ENCODE results near the gene GPX7. TPM values are rescaled to one million over a fixed set of nuclear protein-coding genes. Genes with fewer than 3 reads are reported as not detected.

Gene GPX7
- total and polyA plus RNA-seq, 2 of the 4 experiments (the other 2 are of a cell fraction) = 3.4 to 3.8 TPM

- CTCF ChIA-PET = no interaction called here
Observed at GRCh38 chr1:52558941-52559340, 43.2 kb upstream of the GPX7 start.

More at GRCh38 chr1:52558941-52559340, 43.2 kb upstream of the GPX7 start:
- Histone ChIP-seq H3K27me3 (ENCODE audit: control insufficient read depth, insufficient read depth, low read length) (no peaks in the 10 kb centered on the region), H3K9me3 (ENCODE audit: control insufficient read depth, insufficient read depth, low read length) (no peaks in the 10 kb centered on the region), H2BK15ac (ENCODE audit: low read depth, low read length) (no peak overlapping the region), H4K8ac (ENCODE audit: low read depth in 2 of 2, low read length in 2 of 2) (no peak overlapping the region), H3K36me3 (ENCODE audit: control insufficient read depth, insufficient read depth, low read length) (no peaks in the 10 kb centered on the region), H2BK5ac (ENCODE audit: low read depth, low read length, poor library complexity, severe bottlenecking) (no peak overlapping the region), H3K27ac (ENCODE audit: insufficient read depth, low read length) (no peak overlapping the region), H3K14ac (replicated peaks; ENCODE audit: low read depth, low read length) (no peak overlapping the region), H2BK120ac (ENCODE audit: low read depth, low read length) (no peak overlapping the region), H3K4me1 (ENCODE audit: control insufficient read depth, insufficient read depth, low read length) (peaks cover 2% of the 10 kb centered on the region; the same call in 1 of the 2 replicates), H3K4me3 (ENCODE audit: insufficient read depth, low read depth, low read length) (no peak overlapping the region), H3K9me1 (ENCODE audit: insufficient read depth, low read length) (no peaks in the 10 kb centered on the region), H2BK20ac (ENCODE audit: low read depth, low read length) (no peak overlapping the region), H3K56ac (ENCODE audit: extremely low read depth, insufficient read depth, low read length) (no peak overlapping the region), H3K9ac (ENCODE audit: low read depth, low read length) (no peak overlapping the region), H4K20me1 (ENCODE audit: insufficient read depth, low read length) (no peaks in the 10 kb centered on the region), H2AK5ac (ENCODE audit: low read depth, low read length) (no peak overlapping the region), H3K18ac (ENCODE audit: low read depth, low read length) (no peak overlapping the region), H3K23ac (ENCODE audit: low read depth, low read length) (no peak overlapping the region), H4K5ac (ENCODE audit: low read depth, low read length) (no peak overlapping the region), H3K79me1 (ENCODE audit: low read depth in 1 of 2, low read length in 2 of 2) (peaks cover 0 to 8% of the 10 kb centered on the region in 2 experiments; a peak in 2 of 4 replicates), H2AK9ac (replicated peaks; ENCODE audit: low read depth, low read length, poor library complexity) (no peak overlapping the region), H3K4ac (ENCODE audit: low read depth, low read length) (no peak overlapping the region), H2AFZ (replicated peaks; ENCODE audit: low read length, poor library complexity) (no peak overlapping the region), H3K4me2 (ENCODE audit: low read depth, low read length) (no peak overlapping the region), H4K91ac (ENCODE audit: insufficient read depth, low read depth, low read length) (no peak overlapping the region)
- dilution Hi-C loops (cut with HindIII; ENCODE audit: low sequenced_read_pairs, unreplicated experiment) (no loop called here), intact Hi-C loops (cut with micrococcal nuclease) (no loop called here), in situ Hi-C loops (cut with MboI; ENCODE audit: low sequenced_read_pairs) (no loop called here)
- ATAC-seq (ENCODE audit: low read depth) (no peak), DNase-seq (no peak)
- WGBS, 2 experiments (ENCODE audit: extremely low coverage in 2 of 2, insufficient read length in 1 of 2) = no CpG with 5 or more reads among the region's 2 CpGs
- POLR2A ChIA-PET (ENCODE audit: unreplicated experiment) = no interaction called here
- TF ChIP-seq CEBPB (IDR thresholded peaks at IDR 0.05; ENCODE audit: low read depth, low read length) (no peak), BHLHE40 (IDR thresholded peaks at IDR 0.05; ENCODE audit: low read depth, low read length) (no peak)
- BruUV-seq (replicated peaks) = no TSS peak
